ENCODE results near the gene ZBTB8A. TPM values are rescaled to one million over a fixed set of nuclear protein-coding genes. Genes with fewer than 3 reads are reported as not detected.

Gene ZBTB8A
- polyA plus RNA-seq, 3 donors: 0.08 TPM; not detected in 2

DNA sequence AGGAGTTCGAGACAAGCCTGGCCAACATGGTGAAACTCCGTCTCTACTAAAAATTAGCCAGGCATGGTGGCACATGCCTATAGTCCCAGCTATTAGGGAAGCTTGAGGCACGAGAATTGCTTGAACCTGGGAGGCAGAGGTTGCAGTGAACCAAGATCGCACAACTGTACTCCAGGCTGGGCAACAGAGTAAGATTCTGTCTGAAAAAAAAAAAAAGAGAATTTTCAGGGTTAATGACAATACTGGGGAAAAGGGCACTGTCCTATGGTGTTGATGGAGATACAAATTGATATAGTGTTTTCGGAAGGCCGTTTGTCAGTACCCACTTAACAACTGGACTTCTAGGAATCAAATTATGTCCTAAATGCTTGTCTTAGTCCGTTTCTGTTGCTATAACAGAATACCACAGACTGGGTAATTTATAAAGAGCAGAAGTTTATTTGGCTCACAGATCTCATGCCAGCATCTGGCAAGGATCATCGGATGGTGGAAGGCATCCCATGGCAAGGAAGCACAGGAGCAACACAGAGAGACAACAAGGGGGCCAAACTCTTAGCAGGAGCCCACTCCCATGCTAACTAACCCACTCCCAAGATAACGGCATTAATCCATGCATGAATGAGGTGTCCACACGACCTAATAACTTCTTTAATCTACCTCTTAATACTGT is 41.3 kb downstream of the ZBTB8A start:
- no peak overlapping the region for H3K27ac Mint-ChIP-seq
- H3K36me3 ChIP-seq (replicated peaks in 1 of 2; ENCODE audit: control insufficient read depth in 1 of 2, insufficient read depth in 2 of 2, low read length in 2 of 2): no peaks in the 10 kb centered on the region
- no peak overlapping the region for H3K4me2 ChIP-seq (replicated peaks; ENCODE audit: extremely low read depth, low read length, poor library complexity, severe bottlenecking)
- no peak overlapping the region for H3K4me3 ChIP-seq (replicated peaks in 1 of 3; ENCODE audit: low read depth in 2 of 3, low read length in 3 of 3)
- WGBS (ENCODE audit: insufficient coverage): 99% methylated on average over 7 of the region's 10 CpGs
- H4K20me1 ChIP-seq (ENCODE audit: insufficient read depth, low read length): no peaks in the 10 kb centered on the region
- H3K27me3 Mint-ChIP-seq (ENCODE audit: low read depth in 3 of 3): peaks cover 0 to 7% (median 0%) of the 10 kb centered on the region in 3 donors
- H3K4me3 Mint-ChIP-seq: no peak overlapping the region
- DNase-seq: no peak
- TF ChIP-seq, protein P1, sequence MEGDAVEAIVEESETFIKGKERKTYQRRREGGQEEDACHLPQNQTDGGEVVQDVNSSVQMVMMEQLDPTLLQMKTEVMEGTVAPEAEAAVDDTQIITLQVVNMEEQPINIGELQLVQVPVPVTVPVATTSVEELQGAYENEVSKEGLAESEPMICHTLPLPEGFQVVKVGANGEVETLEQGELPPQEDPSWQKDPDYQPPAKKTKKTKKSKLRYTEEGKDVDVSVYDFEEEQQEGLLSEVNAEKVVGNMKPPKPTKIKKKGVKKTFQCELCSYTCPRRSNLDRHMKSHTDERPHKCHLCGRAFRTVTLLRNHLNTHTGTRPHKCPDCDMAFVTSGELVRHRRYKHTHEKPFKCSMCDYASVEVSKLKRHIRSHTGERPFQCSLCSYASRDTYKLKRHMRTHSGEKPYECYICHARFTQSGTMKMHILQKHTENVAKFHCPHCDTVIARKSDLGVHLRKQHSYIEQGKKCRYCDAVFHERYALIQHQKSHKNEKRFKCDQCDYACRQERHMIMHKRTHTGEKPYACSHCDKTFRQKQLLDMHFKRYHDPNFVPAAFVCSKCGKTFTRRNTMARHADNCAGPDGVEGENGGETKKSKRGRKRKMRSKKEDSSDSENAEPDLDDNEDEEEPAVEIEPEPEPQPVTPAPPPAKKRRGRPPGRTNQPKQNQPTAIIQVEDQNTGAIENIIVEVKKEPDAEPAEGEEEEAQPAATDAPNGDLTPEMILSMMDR (IDR thresholded peaks at IDR 0.05): no peak
- peaks cover 3% of the 10 kb centered on the region for H3K4me1 Mint-ChIP-seq
- no peak overlapping the region for H2AFZ ChIP-seq (ENCODE audit: insufficient read depth, low read depth, low read length, poor library complexity, severe bottlenecking)
- no peaks in the 10 kb centered on the region for H3K9me3 Mint-ChIP-seq
- no peak overlapping the region for H3K9ac ChIP-seq (ENCODE audit: insufficient read depth, low read length, poor library complexity, severe bottlenecking)
- no peaks in the 10 kb centered on the region for H3K9me3 ChIP-seq (replicated peaks in 1 of 2; ENCODE audit: control insufficient read depth in 1 of 2, insufficient read depth in 1 of 2, low read length in 2 of 2)
- no peaks in the 10 kb centered on the region for H3K27me3 ChIP-seq (ENCODE audit: control insufficient read depth in 2 of 2, insufficient read depth in 2 of 2, low read length in 2 of 2)
- no peak overlapping the region for H3K27ac ChIP-seq (ENCODE audit: low read depth in 1 of 2, low read length in 2 of 2)
- no peaks in the 10 kb centered on the region for H3K4me1 ChIP-seq (ENCODE audit: control insufficient read depth in 1 of 2, insufficient read depth in 2 of 2, low read length in 2 of 2)
- intact Hi-C loops (cut with micrococcal nuclease): no loop called here
- H3K36me3 Mint-ChIP-seq: no peaks in the 10 kb centered on the region
- no peaks in the 10 kb centered on the region for H3K79me2 ChIP-seq (ENCODE audit: insufficient read depth, low read length)

DNA sequence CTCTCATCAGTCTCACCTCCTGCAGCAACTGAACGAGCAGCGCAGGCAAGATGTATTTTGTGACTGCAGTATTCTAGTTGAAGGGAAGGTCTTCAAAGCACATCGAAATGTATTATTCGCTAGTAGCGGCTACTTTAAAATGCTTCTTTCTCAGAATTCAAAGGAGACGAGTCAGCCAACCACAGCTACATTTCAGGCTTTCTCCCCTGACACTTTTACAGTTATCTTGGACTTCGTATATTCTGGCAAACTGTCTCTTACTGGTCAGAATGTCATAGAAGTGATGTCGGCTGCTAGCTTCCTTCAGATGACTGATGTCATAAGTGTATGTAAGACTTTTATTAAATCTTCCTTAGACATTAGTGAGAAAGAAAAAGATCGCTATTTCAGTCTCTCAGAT is 53.7 kb downstream of the ZBTB8A start:
- no peaks in the 10 kb centered on the region for H3K36me3 ChIP-seq (replicated peaks in 1 of 2; ENCODE audit: control insufficient read depth in 1 of 2, insufficient read depth in 2 of 2, low read length in 2 of 2)
- H3K27me3 ChIP-seq (ENCODE audit: control insufficient read depth in 2 of 2, insufficient read depth in 2 of 2, low read length in 2 of 2): no peaks in the 10 kb centered on the region
- no peaks in the 10 kb centered on the region for H4K20me1 ChIP-seq (ENCODE audit: insufficient read depth, low read length)
- no peak overlapping the region for H2AFZ ChIP-seq (ENCODE audit: insufficient read depth, low read depth, low read length, poor library complexity, severe bottlenecking)
- H3K9ac ChIP-seq (ENCODE audit: insufficient read depth, low read length, poor library complexity, severe bottlenecking): no peak overlapping the region
- H3K36me3 Mint-ChIP-seq: no peaks in the 10 kb centered on the region
- peaks cover 2% of the 10 kb centered on the region for H3K4me1 Mint-ChIP-seq
- H3K27ac ChIP-seq (ENCODE audit: low read depth in 1 of 2, low read length in 2 of 2): no peak overlapping the region
- H3K79me2 ChIP-seq (ENCODE audit: insufficient read depth, low read length): no peaks in the 10 kb centered on the region
- no peaks in the 10 kb centered on the region for H3K4me1 ChIP-seq (ENCODE audit: control insufficient read depth in 1 of 2, insufficient read depth in 2 of 2, low read length in 2 of 2)
- intact Hi-C loops (cut with micrococcal nuclease): no loop called here
- 100% methylated on average over 3 of the region's 9 CpGs for WGBS (ENCODE audit: insufficient coverage)
- no peak overlapping the region for H3K4me3 ChIP-seq (replicated peaks in 1 of 3; ENCODE audit: low read depth in 2 of 3, low read length in 3 of 3)
- H3K9me3 Mint-ChIP-seq: no peaks in the 10 kb centered on the region
- DNase-seq: no peak
- H3K9me3 ChIP-seq (replicated peaks in 1 of 2; ENCODE audit: control insufficient read depth in 1 of 2, insufficient read depth in 1 of 2, low read length in 2 of 2): no peaks in the 10 kb centered on the region
- no peak overlapping the region for H3K4me3 Mint-ChIP-seq
- TF ChIP-seq, protein P1 (IDR thresholded peaks at IDR 0.05): no peak
- H3K4me2 ChIP-seq (replicated peaks; ENCODE audit: extremely low read depth, low read length, poor library complexity, severe bottlenecking): no peak overlapping the region
- peaks cover 0 to 3% (median 0%) of the 10 kb centered on the region in 3 donors for H3K27me3 Mint-ChIP-seq (ENCODE audit: low read depth in 3 of 3)
- H3K27ac Mint-ChIP-seq: no peak overlapping the region
